Measurements from ENCODE around the gene AREL1. TPM values are rescaled to one million over a fixed set of nuclear protein-coding genes. Genes with fewer than 3 reads are reported as not detected.

AREL1 gene
- total and polyA plus RNA-seq, 2 donors (not counting 3 experiments of a cell fraction or from before 2014, with no cell fraction given), result 46.4 to 67.2 TPM

GRCh38 chr14:74664717-74665116, 48.2 kb downstream of the AREL1 start:
- Histone ChIP-seq H3K4me1 (ENCODE audit: control insufficient read depth, extremely low read depth, insufficient read depth, low read length) (peaks cover 29% of the 10 kb centered on the region), H3K27me3 (ENCODE audit: control insufficient read depth in 2 of 2, insufficient read depth in 2 of 2, low read length in 2 of 2) (no peaks in the 10 kb centered on the region), H2AFZ (ENCODE audit: low read depth, low read length) (no peak overlapping the region), H3K27ac (ENCODE audit: insufficient read depth, low read depth, low read length) (no peak overlapping the region), H3K36me3 (ENCODE audit: control insufficient read depth in 2 of 2, extremely low read depth in 1 of 2, insufficient read depth in 2 of 2, low read length in 2 of 2) (peaks cover 22 to 31% of the 10 kb centered on the region in 2 experiments), H3K4me3 (replicated peaks in 1 of 3; ENCODE audit: insufficient read depth in 1 of 3, low read depth in 1 of 3, low read length in 3 of 3) (no peak overlapping the region), H3K79me2 (ENCODE audit: control insufficient read depth, insufficient read depth, low read length) (no peaks in the 10 kb centered on the region), H3K9me3 (replicated peaks; ENCODE audit: control insufficient read depth, insufficient read depth, low read length) (no peaks in the 10 kb centered on the region), H3K9me1 (replicated peaks; ENCODE audit: control insufficient read depth, extremely low read depth, insufficient read depth, low read length) (no peaks in the 10 kb centered on the region), H3K9ac (replicated peaks; ENCODE audit: extremely low read depth, insufficient read depth, low read length) (no peak overlapping the region), H4K20me1 (replicated peaks; ENCODE audit: control insufficient read depth, extremely low read depth, insufficient read depth, low read length) (no peaks in the 10 kb centered on the region), H3K4me2 (ENCODE audit: insufficient read depth, low read length) (no peak overlapping the region)
- FAIRE-seq, result no peak
- ChIA-PET CTCF (interaction anchor here (0.6 kb wide), 1 partner anchor 31 kb away, joined by 3 read pairs; no protein-coding TSS in a partner anchor), POLR2A (no interaction called here)
- intact Hi-C loops (cut with micrococcal nuclease) (no loop called here), dilution Hi-C loops (cut with MboI; ENCODE audit: extremely low pct_ligation_motif_present, low sequenced_read_pairs) (no loop called here)
- TF ChIP-seq JUN (IDR thresholded peaks at IDR 0.05; ENCODE audit: borderline replicate concordance, insufficient read depth, insufficient read length, low read depth) (no peak), GATA2 (IDR thresholded peaks at IDR 0.05; ENCODE audit: insufficient read depth, insufficient read length, low read depth, low read length) (no peak), POLR2A (IDR thresholded peaks at IDR 0.05; ENCODE audit: low read depth, low read length) (no peak)
- no peak for DNase-seq (ENCODE audit: low read depth, low spot score)
- BruUV-seq (replicated peaks), result no TSS peak

- Histone ChIP-seq H2AFZ (ENCODE audit: low read depth, low read length) (no peak overlapping the region), H3K9me1 (replicated peaks; ENCODE audit: control insufficient read depth, extremely low read depth, insufficient read depth, low read length) (no peaks in the 10 kb centered on the region), H3K4me3 (replicated peaks in 1 of 3; ENCODE audit: insufficient read depth in 1 of 3, low read depth in 1 of 3, low read length in 3 of 3) (no peak overlapping the region), H3K9me3 (replicated peaks; ENCODE audit: control insufficient read depth, insufficient read depth, low read length) (no peaks in the 10 kb centered on the region), H3K36me3 (ENCODE audit: control insufficient read depth in 2 of 2, extremely low read depth in 1 of 2, insufficient read depth in 2 of 2, low read length in 2 of 2) (peaks cover 17 to 25% of the 10 kb centered on the region in 2 experiments), H4K20me1 (replicated peaks; ENCODE audit: control insufficient read depth, extremely low read depth, insufficient read depth, low read length) (no peaks in the 10 kb centered on the region), H3K27ac (ENCODE audit: insufficient read depth, low read depth, low read length) (no peak overlapping the region), H3K27me3 (ENCODE audit: control insufficient read depth in 2 of 2, insufficient read depth in 2 of 2, low read length in 2 of 2) (no peaks in the 10 kb centered on the region), H3K9ac (replicated peaks; ENCODE audit: extremely low read depth, insufficient read depth, low read length) (no peak overlapping the region), H3K4me2 (ENCODE audit: insufficient read depth, low read length) (no peak overlapping the region), H3K4me1 (ENCODE audit: control insufficient read depth, extremely low read depth, insufficient read depth, low read length) (peaks cover 37% of the 10 kb centered on the region), H3K79me2 (ENCODE audit: control insufficient read depth, insufficient read depth, low read length) (no peaks in the 10 kb centered on the region)
- no peak for TF ChIP-seq POLR2A (IDR thresholded peaks at IDR 0.05; ENCODE audit: low read depth, low read length)
- DNase-seq (ENCODE audit: low read depth, low spot score) (no peak), FAIRE-seq (no peak)
- intact Hi-C loops (cut with micrococcal nuclease) (no loop called here), dilution Hi-C loops (cut with MboI; ENCODE audit: extremely low pct_ligation_motif_present, low sequenced_read_pairs) (no loop called here)
- CTCF ChIA-PET, result no interaction called here
- POLR2A ChIA-PET, result no interaction called here
- no TSS peak for BruUV-seq (replicated peaks)
Observed at GRCh38 chr14:74663884-74664283, 49.0 kb downstream of the AREL1 start.
